NCI-H1694 treated with DMSO at 0.1 percent for 48 hours (cell line): Measurements from ENCODE around the gene LRRC23.
"Not testable (repeated sequence)": the region's sequence is repeated elsewhere in the genome, so short reads cannot be mapped to it uniquely, and the experiment has no call there.

Source experiments
- DNase-seq: peaks from one replicate; lab custom pipeline; 2025; lab: John Stamatoyannopoulos, UW

Gene LRRC23

DNA sequence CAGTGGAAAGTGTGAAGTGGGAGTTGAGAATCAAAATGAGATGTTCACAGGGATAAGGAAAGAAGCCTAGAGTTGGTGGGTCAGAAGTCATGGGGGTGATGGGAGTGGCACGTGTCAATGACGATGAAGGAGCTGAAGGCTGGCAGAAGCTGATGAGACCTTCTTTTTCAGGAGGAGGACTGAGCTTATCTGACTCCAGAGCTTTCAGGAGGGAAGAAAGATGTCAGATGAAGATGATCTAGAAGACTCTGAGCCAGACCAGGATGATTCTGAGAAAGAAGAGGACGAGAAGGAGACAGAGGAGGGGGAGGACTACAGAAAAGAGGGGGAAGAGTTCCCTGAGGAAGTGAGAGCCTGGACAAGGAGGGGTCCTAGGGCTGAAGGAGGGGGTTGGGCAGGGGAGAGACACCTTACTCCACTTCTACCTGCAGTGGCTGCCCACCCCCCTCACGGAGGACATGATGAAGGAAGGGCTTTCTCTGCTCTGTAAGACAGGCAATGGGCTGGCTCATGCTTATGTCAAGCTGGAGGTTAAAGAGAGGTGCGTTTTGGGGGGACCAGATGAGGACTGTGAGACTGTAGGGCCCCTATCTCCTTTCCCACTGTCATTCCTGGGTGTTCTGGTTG lies 905 bp downstream of the LRRC23 start:
- DNase-seq: no peak

- DNase-seq: not testable (repeated sequence)
These were observed 3.5 kb downstream of the LRRC23 start for GRCh38 chr12:6908141-6908540.

GRCh38 chr12:6909421-6910145 lies 5.0 kb downstream of the LRRC23 start:
- DNase-seq: no peak

- no peak for DNase-seq
These were observed 7.7 kb downstream of the LRRC23 start for GRCh38 chr12:6912164-6912935.

- DNase-seq: peak; percentile 80
These were observed 9.8 kb downstream of the LRRC23 start, which contains the start of gene ENO2 for GRCh38 chr12:6914246-6914946. Gene ENO2 (plus strand): TSS chr12:6914580. CDS start chr12:6915833, 1,253 bp downstream.

- DNase-seq: no peak
These were observed 10.5 kb downstream of the LRRC23 start for GRCh38 chr12:6914947-6915788.

DNA sequence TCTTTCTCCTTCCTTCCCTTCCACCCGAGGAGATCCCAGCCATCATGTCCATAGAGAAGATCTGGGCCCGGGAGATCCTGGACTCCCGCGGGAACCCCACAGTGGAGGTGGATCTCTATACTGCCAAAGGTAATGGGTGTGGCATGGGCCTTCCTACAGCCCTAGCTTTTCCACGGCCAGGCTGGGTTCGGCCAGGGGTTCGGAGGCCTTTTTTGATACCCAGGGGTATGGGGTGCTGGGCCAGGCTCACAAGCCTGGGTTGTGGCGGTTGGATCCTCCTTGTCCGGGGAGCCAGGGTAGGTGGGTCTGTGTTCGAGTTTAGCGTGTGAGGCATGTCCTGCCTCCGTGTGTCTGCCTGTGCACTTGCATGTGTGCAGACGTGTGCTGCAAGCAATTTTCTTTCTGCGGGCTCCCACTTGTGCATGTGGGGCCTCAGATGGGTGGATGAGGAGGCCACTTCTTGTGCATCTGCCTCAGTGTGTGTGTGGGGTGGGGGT lies 11.2 kb downstream of the LRRC23 start:
- DNase-seq: no peak

GRCh38 chr12:6916426-6917200 lies 12.0 kb downstream of the LRRC23 start:
- no peak for DNase-seq

- DNase-seq: no peak
These were observed 13.0 kb downstream of the LRRC23 start for GRCh38 chr12:6917491-6918231.

DNA sequence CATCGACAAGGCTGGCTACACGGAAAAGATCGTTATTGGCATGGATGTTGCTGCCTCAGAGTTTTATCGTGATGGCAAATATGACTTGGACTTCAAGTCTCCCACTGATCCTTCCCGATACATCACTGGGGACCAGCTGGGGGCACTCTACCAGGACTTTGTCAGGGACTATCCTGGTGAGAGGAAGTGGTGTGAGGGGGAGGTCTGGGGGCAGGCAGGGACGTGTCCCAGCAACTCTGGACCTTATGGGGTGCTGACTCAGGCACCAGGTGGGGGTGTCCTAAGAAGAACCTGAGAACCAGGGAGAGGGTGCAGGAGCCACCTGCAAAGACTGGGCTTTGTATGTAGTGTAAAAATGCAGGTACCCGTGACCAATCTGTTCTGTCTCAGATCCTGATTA lies 15.0 kb downstream of the LRRC23 start:
- no peak for DNase-seq

- no peak for DNase-seq
These were observed 16.9 kb downstream of the LRRC23 start for GRCh38 chr12:6921539-6921938.

DNA sequence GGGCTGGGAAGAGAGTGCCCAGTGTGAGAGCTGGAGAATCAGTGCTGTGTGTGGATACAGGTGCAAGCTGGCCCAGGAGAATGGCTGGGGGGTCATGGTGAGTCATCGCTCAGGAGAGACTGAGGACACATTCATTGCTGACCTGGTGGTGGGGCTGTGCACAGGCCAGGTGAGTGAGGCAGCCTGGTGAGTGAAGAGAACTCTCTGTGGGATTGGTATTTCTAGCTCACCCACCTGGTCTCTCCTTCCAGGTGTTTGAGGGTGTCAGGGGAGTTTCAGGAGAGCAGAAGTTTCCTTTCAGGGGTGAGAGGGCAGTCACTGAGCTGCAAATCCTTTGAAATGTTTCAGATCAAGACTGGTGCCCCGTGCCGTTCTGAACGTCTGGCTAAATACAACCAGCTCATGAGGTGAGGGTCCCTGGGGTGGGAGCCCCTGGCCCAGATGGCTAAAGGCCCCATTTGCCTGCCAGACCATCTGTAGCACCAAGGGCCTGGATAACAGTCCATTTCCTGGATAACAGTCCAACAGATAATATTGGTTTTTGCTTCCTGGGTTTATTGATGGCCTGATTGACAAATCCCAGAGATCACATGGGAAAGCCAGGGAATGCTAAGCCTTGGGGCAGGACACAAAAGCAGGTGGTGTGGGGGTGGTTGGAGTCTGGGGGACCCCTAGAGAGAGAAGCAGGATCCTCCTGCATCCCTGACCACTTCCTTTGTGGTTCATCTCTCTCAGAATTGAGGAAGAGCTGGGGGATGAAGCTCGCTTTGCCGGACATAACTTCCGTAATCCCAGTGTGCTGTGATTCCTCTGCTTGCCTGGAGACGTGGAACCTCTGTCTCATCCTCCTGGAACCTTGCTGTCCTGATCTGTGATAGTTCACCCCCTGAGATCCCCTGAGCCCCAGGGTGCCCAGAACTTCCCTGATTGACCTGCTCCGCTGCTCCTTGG lies 17.6 kb downstream of the LRRC23 start:
- DNase-seq: no peak

DNA sequence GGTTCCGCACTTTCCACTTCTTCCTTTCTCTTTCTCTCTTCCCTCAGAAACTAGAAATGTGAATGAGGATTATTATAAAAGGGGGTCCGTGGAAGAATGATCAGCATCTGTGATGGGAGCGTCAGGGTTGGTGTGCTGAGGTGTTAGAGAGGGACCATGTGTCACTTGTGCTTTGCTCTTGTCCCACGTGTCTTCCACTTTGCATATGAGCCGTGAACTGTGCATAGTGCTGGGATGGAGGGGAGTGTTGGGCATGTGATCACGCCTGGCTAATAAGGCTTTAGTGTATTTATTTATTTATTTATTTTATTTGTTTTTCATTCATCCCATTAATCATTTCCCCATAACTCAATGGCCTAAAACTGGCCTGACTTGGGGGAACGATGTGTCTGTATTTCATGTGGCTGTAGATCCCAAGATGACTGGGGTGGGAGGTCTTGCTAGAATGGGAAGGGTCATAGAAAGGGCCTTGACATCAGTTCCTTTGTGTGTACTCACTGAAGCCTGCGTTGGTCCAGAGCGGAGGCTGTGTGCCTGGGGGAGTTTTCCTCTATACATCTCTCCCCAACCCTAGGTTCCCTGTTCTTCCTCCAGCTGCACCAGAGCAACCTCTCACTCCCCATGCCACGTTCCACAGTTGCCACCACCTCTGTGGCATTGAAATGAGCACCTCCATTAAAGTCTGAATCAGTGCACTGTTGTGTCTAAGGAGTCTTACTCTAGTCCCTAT lies 18.5 kb downstream of the LRRC23 start:
- no peak for DNase-seq

- no peak for DNase-seq
These were observed 19.2 kb downstream of the LRRC23 start for GRCh38 chr12:6923851-6924250.

GRCh38 chr12:6925239-6925539 lies 20.6 kb downstream of the LRRC23 start:
- peak; percentile 54 for DNase-seq

DNA sequence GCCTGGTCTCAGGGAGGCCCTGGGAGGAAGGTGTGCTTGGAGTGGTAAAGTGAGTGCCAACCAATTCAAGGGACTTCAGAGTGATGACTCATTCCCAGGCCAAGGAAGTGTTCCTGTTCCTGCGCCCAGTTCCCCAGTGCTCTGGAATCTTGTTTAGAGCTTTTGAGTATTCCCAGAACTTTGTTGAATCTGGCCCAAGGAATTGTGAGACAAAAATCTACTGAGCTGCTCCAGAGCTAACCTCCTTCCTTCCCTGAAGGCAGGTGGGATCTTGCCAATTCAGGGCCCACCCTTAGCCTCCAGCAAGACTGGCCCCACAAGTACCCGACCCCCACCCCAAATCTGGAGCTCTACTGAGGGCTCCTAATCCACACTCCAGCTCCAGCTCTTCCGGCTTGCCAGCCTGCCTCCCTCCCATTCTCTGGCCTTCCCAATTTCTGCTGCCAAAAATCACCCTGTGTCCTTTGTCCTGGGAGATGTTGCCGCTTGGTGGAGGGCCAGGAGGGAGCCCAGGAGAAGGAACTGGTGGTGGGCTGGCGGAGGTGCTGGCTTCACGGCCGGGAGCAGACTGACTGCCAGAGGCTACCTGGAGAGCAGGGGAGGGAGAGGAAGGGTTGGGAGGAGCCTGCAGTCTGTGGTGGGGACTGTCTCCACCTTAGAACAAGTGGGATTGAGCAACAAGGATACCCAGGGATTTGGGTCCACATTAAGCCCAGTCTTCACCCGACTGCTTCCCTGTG lies 21.1 kb downstream of the LRRC23 start:
- DNase-seq: peak; percentile 77

- DNase-seq: peak; percentile 44
These were observed 22.9 kb downstream of the LRRC23 start, which contains the start of gene ATN1 for GRCh38 chr12:6927379-6928021. Gene ATN1 (plus strand): TSS chr12:6927959. CDS start chr12:6934002, 6,043 bp downstream.
